Iris pigment epithelial cell (primary cell): ENCODE results near the gene RNASE9.
"Not testable (repeated sequence)": the region's sequence is repeated elsewhere in the genome, so short reads cannot be mapped to it uniquely, and the experiment has no call there.

Experiments used
- DNase-seq: peaks from one replicate; pipeline ENCODE4 v3.0.0-alpha.2; 2011; ENCODE audit warnings: low read depth

RNASE9 gene

DNA sequence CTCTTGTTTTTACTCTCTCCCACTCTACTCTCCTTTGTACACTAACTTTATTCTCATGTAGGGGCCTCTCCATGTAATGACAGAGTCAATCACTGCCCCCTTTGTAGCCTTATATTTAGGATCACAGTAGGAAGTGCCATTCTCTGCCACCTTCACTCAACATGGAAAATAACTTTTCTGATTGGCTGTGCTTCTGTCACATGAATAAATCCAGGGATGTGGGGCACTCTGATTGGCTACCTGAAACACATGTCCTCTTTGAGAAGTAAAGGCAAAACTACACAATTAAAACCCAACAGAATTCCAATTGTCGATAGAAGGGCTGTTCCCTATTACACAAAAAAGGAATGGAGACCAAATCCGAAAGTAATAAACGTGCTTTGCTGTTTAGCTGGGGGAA, at the start of gene RNASE9:
RNASE9 (minus strand) TSS at position 87 of the 400 bp plus-strand sequence.
- DNase-seq = no peak

DNA sequence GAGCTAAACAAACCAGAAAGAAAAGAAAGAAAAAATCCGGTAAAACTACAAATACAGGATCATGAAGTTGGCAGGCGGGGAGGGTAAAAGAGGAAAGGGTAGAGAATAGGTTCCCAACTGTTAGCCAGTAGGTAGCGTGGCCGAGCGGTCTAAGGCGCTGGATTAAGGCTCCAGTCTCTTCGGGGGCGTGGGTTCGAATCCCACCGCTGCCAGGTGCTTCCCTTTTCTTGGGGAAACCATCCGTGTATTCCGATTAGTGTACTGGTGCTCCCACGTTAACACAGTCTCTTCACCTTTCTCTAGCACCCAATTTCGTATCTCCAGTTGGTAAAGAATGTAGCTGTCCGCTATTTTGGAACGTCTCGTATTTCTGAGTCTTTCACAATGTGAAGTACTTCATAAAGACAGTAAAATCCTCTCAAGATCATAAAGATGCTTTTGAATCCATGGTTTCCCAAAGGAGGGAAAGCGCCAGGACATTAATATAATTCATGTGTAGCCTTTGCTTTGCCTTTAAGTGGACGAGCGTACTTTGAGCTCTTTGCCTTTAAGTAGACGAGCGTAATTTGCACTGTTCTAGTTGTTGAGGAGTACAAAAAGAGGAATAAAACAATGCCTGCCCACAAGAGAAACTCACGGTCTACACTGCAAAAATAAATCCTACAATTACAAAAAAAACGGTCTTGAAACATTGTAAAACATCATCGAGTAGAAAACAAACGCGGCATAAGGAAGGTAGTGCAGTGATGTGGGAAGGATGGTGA, 49.3 kb upstream of the RNASE9 start:
- DNase-seq = peak; percentile 80

- peak; percentile 77 for DNase-seq
Measured at GRCh38 chr14:20609215-20610001, 48.6 kb upstream of the RNASE9 start.

DNA sequence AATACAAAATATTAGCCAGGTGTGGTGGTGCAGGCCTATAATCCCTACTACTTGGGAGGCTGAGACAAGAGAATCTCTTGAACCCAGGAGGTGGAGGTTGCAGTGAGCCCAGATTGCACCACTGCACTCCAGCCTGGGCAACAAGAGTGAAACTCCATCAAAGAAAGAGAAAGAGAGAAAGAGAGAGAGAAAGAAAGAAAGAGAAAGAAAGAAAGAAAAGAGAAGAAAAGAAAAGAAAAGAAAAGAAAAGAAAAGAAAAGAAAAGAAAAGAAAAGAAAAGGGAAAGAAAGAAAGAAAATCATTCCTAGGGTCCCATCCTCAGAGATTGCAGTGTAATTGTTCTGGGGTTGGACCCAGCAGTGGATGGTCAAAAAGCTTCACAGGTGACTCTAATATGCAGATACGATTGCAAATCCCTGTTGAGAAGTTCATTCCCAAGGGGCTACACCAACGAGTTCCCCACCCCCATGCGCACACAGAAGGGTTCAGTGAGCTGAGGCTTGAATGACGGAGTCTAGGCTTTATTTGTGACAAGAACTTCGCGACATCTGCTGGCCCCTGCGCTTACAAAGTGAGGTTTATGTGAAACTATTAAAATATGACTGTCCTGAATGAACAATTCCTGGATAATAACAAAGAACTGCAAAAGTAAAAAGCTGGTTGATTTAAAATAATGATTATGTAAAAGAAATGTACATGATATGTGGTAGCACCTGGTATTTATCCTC, 47.7 kb upstream of the RNASE9 start:
- no peak for DNase-seq

GRCh38 chr14:20607617-20608016, 46.8 kb upstream of the RNASE9 start:
- DNase-seq = no peak

- DNase-seq = no peak
Measured at GRCh38 chr14:20606902-20607242, 46.0 kb upstream of the RNASE9 start.

DNA sequence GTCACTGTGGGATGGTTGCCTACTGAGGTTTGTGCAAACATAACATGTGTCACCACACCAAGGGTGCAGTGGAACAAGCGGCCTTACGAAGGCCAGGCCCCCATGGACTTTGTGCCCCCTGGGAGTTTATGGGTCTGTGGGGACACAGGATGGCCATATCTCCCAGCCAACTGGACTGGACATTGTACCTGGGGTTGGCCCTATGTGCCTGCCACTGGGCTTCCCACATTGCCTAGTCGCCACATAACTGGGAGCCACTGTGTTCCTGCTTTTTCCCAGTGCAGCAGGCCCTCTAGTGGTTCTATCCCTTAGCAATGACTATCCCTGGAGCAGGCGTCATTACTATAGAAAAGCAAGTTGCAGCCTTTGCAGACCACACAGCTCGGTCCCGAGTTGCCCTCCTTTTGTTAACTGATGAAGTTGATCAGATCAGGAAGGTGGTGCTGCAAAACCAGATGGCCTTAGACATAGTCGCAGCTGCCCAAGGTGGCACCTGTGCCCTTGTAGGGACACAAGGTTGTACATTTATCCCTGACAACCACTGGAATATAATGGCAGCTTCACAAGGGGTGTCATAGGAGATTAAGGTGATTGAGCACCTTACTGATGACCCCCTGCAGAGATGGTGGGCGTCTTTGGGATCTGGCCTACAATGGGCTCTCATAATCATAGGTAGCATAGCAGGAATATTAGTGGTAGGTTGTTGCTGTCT, 45.5 kb upstream of the RNASE9 start:
- peak; percentile 44 for DNase-seq

GRCh38 chr14:20603813-20604690, 43.2 kb upstream of the RNASE9 start:
- DNase-seq = no peak

DNA sequence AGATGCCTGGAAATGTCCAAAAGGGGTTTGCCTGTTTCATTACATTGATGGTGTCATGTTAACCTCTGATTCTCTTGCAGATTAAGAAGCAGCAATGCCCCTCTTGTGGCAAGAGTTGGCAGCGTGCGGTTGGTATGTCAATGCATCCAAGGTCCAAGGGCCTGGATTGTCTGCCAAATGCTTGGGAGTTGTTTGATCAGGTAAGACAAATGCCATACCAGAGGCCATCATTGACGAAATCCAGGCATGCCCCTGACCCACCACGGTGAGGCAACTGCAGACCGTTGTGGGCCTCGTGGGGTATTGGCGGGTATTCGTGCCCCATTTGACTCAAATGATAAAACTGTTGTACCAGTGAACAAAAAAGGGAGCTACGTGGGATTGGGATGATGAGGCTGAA, 41.7 kb upstream of the RNASE9 start:
- DNase-seq = no peak

DNA sequence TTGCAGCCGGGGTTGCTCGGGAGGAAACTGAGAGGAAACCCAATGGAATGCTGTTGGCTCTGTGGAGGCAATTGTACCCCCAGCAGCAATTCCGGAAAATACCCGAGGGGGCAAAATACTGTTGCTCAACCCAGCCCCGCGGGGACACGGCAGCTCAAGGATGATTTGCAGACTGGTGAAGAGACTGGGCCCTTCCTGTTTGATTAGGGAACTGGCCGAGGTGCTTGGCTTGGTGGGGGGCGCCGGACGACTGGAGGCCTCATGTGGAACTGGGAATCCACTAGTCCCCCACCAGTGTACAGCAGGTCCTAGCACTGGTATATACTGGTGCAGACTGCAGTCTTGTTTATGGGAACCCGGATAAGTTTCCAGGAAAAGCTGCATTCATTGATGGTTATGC, 40.7 kb upstream of the RNASE9 start:
- no peak for DNase-seq

DNA sequence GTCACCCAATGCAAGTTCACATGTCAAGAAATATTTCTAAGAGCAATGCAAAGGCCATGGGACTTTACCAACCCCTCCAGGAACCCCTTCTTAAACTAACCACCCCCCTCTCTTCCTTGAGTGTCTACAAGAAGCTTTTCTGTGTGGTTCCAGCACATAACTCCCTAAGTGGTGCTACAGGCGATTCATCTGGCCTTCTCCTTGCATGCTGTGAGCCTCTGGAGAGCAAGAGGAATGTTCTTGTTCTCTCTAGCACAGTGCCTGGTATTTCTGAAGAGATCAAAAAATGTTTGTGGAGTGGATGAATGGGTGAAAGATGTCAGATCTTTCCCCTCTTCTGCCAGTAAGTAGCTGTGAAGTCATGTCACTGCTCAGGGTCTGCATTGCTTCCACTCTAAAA, 36.3 kb upstream of the RNASE9 start:
- DNase-seq = no peak

- DNase-seq = not testable (repeated sequence)
Measured at GRCh38 chr14:20595726-20596125, 34.9 kb upstream of the RNASE9 start.

DNA sequence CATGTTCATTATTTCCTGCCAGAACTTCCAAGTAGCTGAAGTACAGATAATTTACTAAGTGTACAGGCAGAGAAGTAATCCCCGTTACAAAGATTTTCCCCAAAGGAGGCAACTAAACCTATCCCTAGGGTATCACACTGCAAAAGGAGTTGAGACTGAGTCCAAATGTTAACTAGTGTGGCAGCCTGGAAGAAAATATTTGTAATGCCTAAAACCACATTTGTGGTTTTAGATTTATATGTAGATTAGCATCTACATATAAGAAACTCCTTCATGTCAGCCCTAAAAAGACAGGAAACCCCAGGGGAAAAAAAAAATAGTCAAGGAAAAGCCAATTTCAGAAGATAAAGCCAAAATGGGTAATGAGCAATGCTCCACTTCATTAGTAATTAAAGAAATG, 31.7 kb upstream of the RNASE9 start:
- DNase-seq = no peak

DNA sequence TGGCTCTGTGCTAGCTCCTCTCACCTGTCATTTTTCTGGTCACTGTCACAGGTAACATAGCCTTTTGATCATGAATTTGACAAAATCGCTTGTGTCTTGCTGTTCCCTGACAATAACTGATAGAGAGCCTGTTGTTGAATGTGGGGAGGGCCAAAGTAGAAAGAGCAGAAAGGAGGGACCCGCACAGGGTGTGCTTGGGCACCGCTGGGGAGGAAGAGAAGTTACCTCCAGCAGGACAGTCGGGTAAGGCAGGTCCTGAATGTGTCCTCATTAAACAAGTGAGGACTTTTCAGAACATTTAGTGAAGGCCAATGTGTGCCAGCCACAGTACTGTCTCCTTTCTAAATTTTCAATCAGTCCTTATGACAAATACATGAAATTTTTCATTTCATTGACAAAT, 30.4 kb upstream of the RNASE9 start, which contains the start of gene RNASE12:
RNASE12 (minus strand) TSS at position 142 of the 400 bp plus-strand sequence. CDS start 653 bp downstream, outside the sequence.
- DNase-seq = no peak

GRCh38 chr14:20587489-20588154, 26.8 kb upstream of the RNASE9 start, which contains the start of gene RNASE11:
Gene RNASE11, minus strand, starts transcription at chr14:20588001.
- no peak for DNase-seq

- no peak for DNase-seq
Measured at GRCh38 chr14:20583908-20584307, 23.1 kb upstream of the RNASE9 start.

GRCh38 chr14:20583142-20583541, 22.3 kb upstream of the RNASE9 start:
- DNase-seq = no peak

GRCh38 chr14:20580242-20580641, 19.4 kb upstream of the RNASE9 start:
- DNase-seq = no peak

- no peak for DNase-seq
Measured at GRCh38 chr14:20578784-20579502, 18.1 kb upstream of the RNASE9 start.

DNA sequence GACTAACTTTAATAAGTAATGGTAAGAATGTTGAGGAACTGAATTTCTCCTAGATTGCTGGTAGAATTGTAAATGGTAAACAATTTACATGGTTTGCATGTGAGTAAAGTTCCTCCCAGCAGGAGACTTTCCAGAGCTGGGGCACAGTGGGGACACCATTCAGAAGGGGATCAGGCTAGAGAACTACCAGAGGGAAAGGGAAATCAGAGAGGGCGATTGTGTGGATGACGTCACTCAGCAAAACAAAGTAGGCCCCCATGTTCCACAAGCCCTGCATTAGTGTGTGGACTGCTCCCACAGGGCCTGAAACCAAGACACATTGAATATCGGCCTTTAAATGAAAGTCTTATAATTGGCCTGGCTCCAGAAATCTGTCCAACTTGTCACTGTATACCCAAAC, 17.5 kb upstream of the RNASE9 start:
- DNase-seq = no peak
